Osteoblast (primary cell): ENCODE results near the gene DDX1. TPM values are rescaled to one million over a fixed set of nuclear protein-coding genes. Genes with fewer than 3 reads are reported as not detected.
"Not testable (repeated sequence)": the region's sequence is repeated elsewhere in the genome, so short reads cannot be mapped to it uniquely, and the experiment has no call there.

Experiments used
- DNase-seq: peaks from one replicate; pipeline ENCODE4 v3.0.0; 2011; ENCODE audit warnings: low spot score, mixed read lengths; ENCODE audit not compliant: insufficient read length; ENCODE audit errors: missing footprints
- H2AFZ ChIP-seq: 2 replicates; pipeline ENCODE4 v1.6.0; 2011; ENCODE audit warnings: mild to moderate bottlenecking, low read length
- H3K27ac ChIP-seq: 2 replicates; pipeline ENCODE4 v1.5.1; 2011; ENCODE audit warnings: mild to moderate bottlenecking, low read depth, low read length, moderate library complexity
- H3K27me3 ChIP-seq: 2 replicates; pipeline ENCODE4 v1.6.0; 2012; ENCODE audit warnings: mild to moderate bottlenecking, control low read depth, inconsistent platforms, low read length, moderate library complexity; ENCODE audit not compliant: insufficient read depth
- H3K36me3 ChIP-seq: 2 replicates; pipeline ENCODE4 v1.5.1; 2011; ENCODE audit warnings: mild to moderate bottlenecking, low read length, control low read depth, moderate library complexity; ENCODE audit not compliant: insufficient read depth
- H3K4me1 ChIP-seq: 2 replicates; pipeline ENCODE4 v1.5.1; 2011; ENCODE audit warnings: mild to moderate bottlenecking, low read length, control low read depth, moderate library complexity; ENCODE audit not compliant: insufficient read depth
- H3K4me2 ChIP-seq: 2 replicates; pipeline ENCODE4 v1.6.0; 2011; ENCODE audit warnings: mild to moderate bottlenecking, low read length; ENCODE audit not compliant: insufficient read depth
- H3K4me3 ChIP-seq: fragments of 200-600 bp; sonication (generic); 3 replicates; pipeline ENCODE4 v1.5.1; 2012; ENCODE audit warnings: mild to moderate bottlenecking, low read length, inconsistent platforms; ENCODE audit not compliant: insufficient read depth
- H3K79me2 ChIP-seq: 2 replicates; pipeline ENCODE4 v1.6.0; 2012; ENCODE audit warnings: mild to moderate bottlenecking, low read length, control low read depth, inconsistent platforms; ENCODE audit not compliant: insufficient read depth
- H3K9me3 ChIP-seq: 2 replicates; pipeline ENCODE4 v1.5.1; 2011; ENCODE audit warnings: low read depth, low read length, control low read depth
- H4K20me1 ChIP-seq: 2 replicates; pipeline ENCODE4 v1.6.0; 2012; ENCODE audit warnings: mild to moderate bottlenecking, low read length, control low read depth; ENCODE audit not compliant: insufficient read depth
- CTCF ChIP-seq: IDR thresholded peaks from 2 replicates; pipeline ENCODE4 v1.5.1; 2011; ENCODE audit warnings: mild to moderate bottlenecking, low read depth, low read length, moderate library complexity; ENCODE audit errors: extremely low read depth
- total RNA-seq: library from RNA; depleted of rRNA; stranded (reverse); fragments of >200 nt; gene quantifications from 2 replicates; pipeline ENCODE4 v1.2.3, GENCODE V29; 2012

Gene DDX1
- 76.0 and 86.3 TPM in 2 replicates for total RNA-seq

GRCh38 chr2:15591692-15592463, at the start of gene DDX1:
Gene DDX1 (plus strand): TSS chr2:15591868. CDS start chr2:15591934, 66 bp downstream.
- Histone ChIP-seq H4K20me1 (peaks cover 30% of the 10 kb centered on the region), H3K9me3 (no peaks in the 10 kb centered on the region), H3K4me2 (peak within 1 kb of the TSS; percentile 90), H3K4me1 (peaks cover 14% of the 10 kb centered on the region), H3K36me3 (peaks cover 20% of the 10 kb centered on the region), H2AFZ (peak within 1 kb of the TSS; percentile 100), H3K4me3 (peak within 1 kb of the TSS; percentile 93), H3K79me2 (peaks cover 45% of the 10 kb centered on the region), H3K27ac (peak within 1 kb of the TSS; percentile 92), H3K27me3 (no peaks in the 10 kb centered on the region)
- DNase-seq = peak; percentile 93
- TF ChIP-seq CTCF = no peak

- H4K20me1 ChIP-seq, H3K79me2 ChIP-seq, H3K4me3 ChIP-seq, H2AFZ ChIP-seq, H3K4me1 ChIP-seq, H3K27ac ChIP-seq, H3K27me3 ChIP-seq, H3K4me2 ChIP-seq, DNase-seq, H3K9me3 ChIP-seq: not testable (repeated sequence)
- H3K36me3 ChIP-seq = peaks cover 11% of the 10 kb centered on the region
Measured at GRCh38 chr2:15542269-15542668, 49.4 kb upstream of the DDX1 start.

GRCh38 chr2:15543053-15543452, 48.6 kb upstream of the DDX1 start:
- peaks cover 3% of the 10 kb centered on the region for H3K79me2 ChIP-seq
- H2AFZ ChIP-seq = no peak overlapping the region
- no peaks in the 10 kb centered on the region for H3K27me3 ChIP-seq
- no peaks in the 10 kb centered on the region for H3K4me1 ChIP-seq
- peaks cover 10% of the 10 kb centered on the region for H3K36me3 ChIP-seq
- DNase-seq = no peak
- no peak overlapping the region for H3K4me2 ChIP-seq
- H3K9me3 ChIP-seq = no peaks in the 10 kb centered on the region
- H3K27ac ChIP-seq = no peak overlapping the region
- peaks cover 3% of the 10 kb centered on the region for H4K20me1 ChIP-seq
- no peak for TF ChIP-seq CTCF
- no peak overlapping the region for H3K4me3 ChIP-seq

- DNase-seq = no peak
- Histone ChIP-seq H3K79me2 (peaks cover 3% of the 10 kb centered on the region), H3K4me2 (no peak overlapping the region), H3K27me3 (no peaks in the 10 kb centered on the region), H3K4me3 (no peak overlapping the region), H2AFZ (no peak overlapping the region), H4K20me1 (peaks cover 3% of the 10 kb centered on the region), H3K9me3 (no peaks in the 10 kb centered on the region), H3K4me1 (no peaks in the 10 kb centered on the region), H3K27ac (no peak overlapping the region), H3K36me3 (peaks cover 5% of the 10 kb centered on the region)
- no peak for TF ChIP-seq CTCF
Measured at GRCh38 chr2:15543541-15543940, 48.1 kb upstream of the DDX1 start.
